ENCODE results near the gene TXNDC2. TPM values are rescaled to one million over a fixed set of nuclear protein-coding genes. Genes with fewer than 3 reads are reported as not detected.

The TXNDC2 gene
- total and polyA plus RNA-seq, 10 of the 15 experiments (the other 5 are each of a cell fraction or from before 2014, with no cell fraction given), result 0.04 to 0.07 (median 0.06) TPM; not detected in 7

DNA sequence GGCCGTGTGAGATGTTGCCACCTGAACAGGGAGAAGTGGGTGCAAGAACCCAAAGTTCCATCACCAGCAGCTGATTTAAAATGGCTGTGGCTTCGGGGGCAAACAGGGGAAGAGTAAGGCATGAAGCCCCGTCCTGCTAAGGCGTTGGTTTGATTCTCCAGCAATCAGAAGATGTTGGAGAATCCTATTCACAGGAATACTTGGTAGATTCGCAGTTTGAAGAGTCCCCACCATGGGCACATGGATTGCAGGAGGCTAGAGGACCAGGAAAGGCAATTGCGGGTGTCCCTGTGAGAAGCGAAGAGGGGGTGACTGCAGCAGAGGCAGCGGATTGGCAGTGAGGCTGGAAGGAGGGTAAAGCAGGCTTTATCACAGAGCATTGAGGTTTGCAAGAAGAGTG is 46.6 kb upstream of the TXNDC2 start:
- H3K9me3 ChIP-seq (replicated peaks; ENCODE audit: control insufficient read depth, insufficient read depth, low read length), result no peaks in the 10 kb centered on the region
- no peak overlapping the region for H3K4me2 ChIP-seq (ENCODE audit: control insufficient read depth, insufficient read depth)
- SMC1A ChIA-PET (ENCODE audit: uncharacterized antibody, unreplicated experiment), result no interaction called here
- RAD21 ChIA-PET (ENCODE audit: unreplicated experiment), result no interaction called here
- in situ Hi-C loops (cut with MboI), result no loop called here
- CTCF ChIA-PET, result no interaction called here
- ATAC-seq (no peak), DNase-seq (ENCODE audit: low read depth, low spot score) (no peak), FAIRE-seq (no peak)
- WGBS (ENCODE audit: insufficient coverage, insufficient replicate concordance, low lambda C conversion rate, missing lambda C conversion rate), result 83% methylated on average over 8 of the region's 8 CpGs
- no peak overlapping the region for H3K27ac ChIP-seq (ENCODE audit: control insufficient read depth, insufficient read depth)
- H3K4me1 ChIP-seq (ENCODE audit: control insufficient read depth, insufficient read depth, low read length), result no peaks in the 10 kb centered on the region
- no TSS peak for BruUV-seq (replicated peaks)
- no peak overlapping the region for H3K9ac ChIP-seq (ENCODE audit: control insufficient read depth, insufficient read depth, low read length)
- POLR2A ChIA-PET, result no interaction called here
- H3K4me3 ChIP-seq, result no peak overlapping the region
- H2AFZ ChIP-seq (ENCODE audit: control insufficient read depth, low read depth, low read length), result no peak overlapping the region
- H3K36me3 ChIP-seq (ENCODE audit: control insufficient read depth in 2 of 2, insufficient read depth in 2 of 2, low read length in 1 of 2), result no peaks in the 10 kb centered on the region
- peaks cover 0 to 4% of the 10 kb centered on the region in 2 experiments; a peak in 2 of 4 replicates for H3K27me3 ChIP-seq (replicated peaks in 1 of 2; ENCODE audit: control insufficient read depth in 2 of 2, insufficient read depth in 2 of 2, low read length in 1 of 2)
- intact Hi-C loops (cut with micrococcal nuclease; ENCODE audit: unreplicated experiment), result no loop called here
- H3K79me2 ChIP-seq (ENCODE audit: control insufficient read depth, insufficient read depth, low read length), result no peaks in the 10 kb centered on the region
- no peaks in the 10 kb centered on the region for H4K20me1 ChIP-seq (ENCODE audit: control insufficient read depth, insufficient read depth)
- TF ChIP-seq BCL3 (IDR thresholded peaks at IDR 0.05; ENCODE audit: borderline replicate concordance, insufficient read depth, low read depth, low read length, poor library complexity, severe bottlenecking) (no peak), SIN3A (IDR thresholded peaks at IDR 0.05; ENCODE audit: low read depth, low read length) (no peak), NR2C1 (IDR thresholded peaks at IDR 0.05) (no peak), CBX3 (IDR thresholded peaks at IDR 0.05; ENCODE audit: borderline replicate concordance, low read depth) (no peak), TCF12 (IDR thresholded peaks at IDR 0.05; ENCODE audit: low read depth, low read length) (no peak), SREBF1 (IDR thresholded peaks at IDR 0.05; ENCODE audit: low read length) (no peak), POLR2AphosphoS2 (IDR thresholded peaks at IDR 0.05; ENCODE audit: low read depth, low read length) (no peak), SP1 (IDR thresholded peaks at IDR 0.05; ENCODE audit: low read depth, low read length) (no peak), DPF2 (IDR thresholded peaks at IDR 0.05) (no peak), ASH2L (IDR thresholded peaks at IDR 0.05; ENCODE audit: borderline replicate concordance, low read depth) (no peak), SMARCA5 (IDR thresholded peaks at IDR 0.05) (no peak), KDM1A (IDR thresholded peaks at IDR 0.05; ENCODE audit: borderline replicate concordance) (no peak), BHLHE40 (IDR thresholded peaks at IDR 0.05; ENCODE audit: borderline replicate concordance in 1 of 2, low read depth in 2 of 2, low read length in 1 of 2) (no peak), YBX1 (IDR thresholded peaks at IDR 0.05) (no peak), SPI1 (IDR thresholded peaks at IDR 0.05; ENCODE audit: borderline replicate concordance, insufficient read depth, low read depth, low read length) (no peak), ZNF274 (IDR thresholded peaks at IDR 0.05; ENCODE audit: insufficient read depth, insufficient read length) (no peak), HDAC2 (IDR thresholded peaks at IDR 0.05) (no peak)
- TF ChIP-seq, protein P1, sequence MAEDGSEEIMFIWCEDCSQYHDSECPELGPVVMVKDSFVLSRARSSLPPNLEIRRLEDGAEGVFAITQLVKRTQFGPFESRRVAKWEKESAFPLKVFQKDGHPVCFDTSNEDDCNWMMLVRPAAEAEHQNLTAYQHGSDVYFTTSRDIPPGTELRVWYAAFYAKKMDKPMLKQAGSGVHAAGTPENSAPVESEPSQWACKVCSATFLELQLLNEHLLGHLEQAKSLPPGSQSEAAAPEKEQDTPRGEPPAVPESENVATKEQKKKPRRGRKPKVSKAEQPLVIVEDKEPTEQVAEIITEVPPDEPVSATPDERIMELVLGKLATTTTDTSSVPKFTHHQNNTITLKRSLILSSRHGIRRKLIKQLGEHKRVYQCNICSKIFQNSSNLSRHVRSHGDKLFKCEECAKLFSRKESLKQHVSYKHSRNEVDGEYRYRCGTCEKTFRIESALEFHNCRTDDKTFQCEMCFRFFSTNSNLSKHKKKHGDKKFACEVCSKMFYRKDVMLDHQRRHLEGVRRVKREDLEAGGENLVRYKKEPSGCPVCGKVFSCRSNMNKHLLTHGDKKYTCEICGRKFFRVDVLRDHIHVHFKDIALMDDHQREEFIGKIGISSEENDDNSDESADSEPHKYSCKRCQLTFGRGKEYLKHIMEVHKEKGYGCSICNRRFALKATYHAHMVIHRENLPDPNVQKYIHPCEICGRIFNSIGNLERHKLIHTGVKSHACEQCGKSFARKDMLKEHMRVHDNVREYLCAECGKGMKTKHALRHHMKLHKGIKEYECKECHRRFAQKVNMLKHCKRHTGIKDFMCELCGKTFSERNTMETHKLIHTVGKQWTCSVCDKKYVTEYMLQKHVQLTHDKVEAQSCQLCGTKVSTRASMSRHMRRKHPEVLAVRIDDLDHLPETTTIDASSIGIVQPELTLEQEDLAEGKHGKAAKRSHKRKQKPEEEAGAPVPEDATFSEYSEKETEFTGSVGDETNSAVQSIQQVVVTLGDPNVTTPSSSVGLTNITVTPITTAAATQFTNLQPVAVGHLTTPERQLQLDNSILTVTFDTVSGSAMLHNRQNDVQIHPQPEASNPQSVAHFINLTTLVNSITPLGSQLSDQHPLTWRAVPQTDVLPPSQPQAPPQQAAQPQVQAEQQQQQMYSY (CRISPR knock-in tag; IDR thresholded peaks at IDR 0.05), result no peak
- TF ChIP-seq, protein P2, sequence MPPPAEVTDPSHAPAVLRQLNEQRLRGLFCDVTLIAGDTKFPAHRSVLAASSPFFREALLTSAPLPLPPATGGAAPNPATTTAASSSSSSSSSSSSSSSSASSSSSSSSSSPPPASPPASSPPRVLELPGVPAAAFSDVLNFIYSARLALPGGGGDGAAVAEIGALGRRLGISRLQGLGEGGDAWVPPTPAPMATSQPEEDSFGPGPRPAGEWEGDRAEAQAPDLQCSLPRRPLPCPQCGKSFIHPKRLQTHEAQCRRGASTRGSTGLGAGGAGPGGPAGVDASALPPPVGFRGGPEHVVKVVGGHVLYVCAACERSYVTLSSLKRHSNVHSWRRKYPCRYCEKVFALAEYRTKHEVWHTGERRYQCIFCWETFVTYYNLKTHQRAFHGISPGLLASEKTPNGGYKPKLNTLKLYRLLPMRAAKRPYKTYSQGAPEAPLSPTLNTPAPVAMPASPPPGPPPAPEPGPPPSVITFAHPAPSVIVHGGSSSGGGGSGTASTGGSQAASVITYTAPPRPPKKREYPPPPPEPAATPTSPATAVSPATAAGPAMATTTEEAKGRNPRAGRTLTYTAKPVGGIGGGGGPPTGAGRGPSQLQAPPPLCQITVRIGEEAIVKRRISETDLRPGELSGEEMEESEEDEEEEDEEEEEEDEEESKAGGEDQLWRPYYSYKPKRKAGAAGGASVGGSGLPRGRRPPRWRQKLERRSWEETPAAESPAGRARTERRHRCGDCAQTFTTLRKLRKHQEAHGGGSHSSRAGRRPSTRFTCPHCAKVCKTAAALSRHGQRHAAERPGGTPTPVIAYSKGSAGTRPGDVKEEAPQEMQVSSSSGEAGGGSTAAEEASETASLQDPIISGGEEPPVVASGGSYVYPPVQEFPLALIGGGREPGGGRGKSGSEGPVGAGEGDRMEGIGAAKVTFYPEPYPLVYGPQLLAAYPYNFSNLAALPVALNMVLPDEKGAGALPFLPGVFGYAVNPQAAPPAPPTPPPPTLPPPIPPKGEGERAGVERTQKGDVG (CRISPR knock-in tag; IDR thresholded peaks at IDR 0.05), result no peak
